ENCODE results near the gene MBD4. TPM values are rescaled to one million over a fixed set of nuclear protein-coding genes. Genes with fewer than 3 reads are reported as not detected.
"Not testable (repeated sequence)": the region's sequence is repeated elsewhere in the genome, so short reads cannot be mapped to it uniquely, and the experiment has no call there.

Gene MBD4
- total RNA-seq, 3 donors from 2014 or later = 40.4 to 47.0 (median 45.3) TPM

GRCh38 chr3:129417326-129417725 lies 22.4 kb downstream of the MBD4 start:
- H3K27me3 Mint-ChIP-seq (ENCODE audit: low read depth) = no peaks in the 10 kb centered on the region
- H3K4me1 Mint-ChIP-seq (ENCODE audit: low read depth) = no peaks in the 10 kb centered on the region
- DNase-seq (no peak), ATAC-seq (no peak)
- H3K9me3 Mint-ChIP-seq = no peaks in the 10 kb centered on the region
- no peaks in the 10 kb centered on the region for H3K36me3 Mint-ChIP-seq (ENCODE audit: insufficient read depth)
- no peak overlapping the region for H3K4me3 Mint-ChIP-seq

- H3K4me1 Mint-ChIP-seq (ENCODE audit: low read depth) = no peaks in the 10 kb centered on the region
- H3K9me3 Mint-ChIP-seq = no peaks in the 10 kb centered on the region
- no peak for ATAC-seq
- no peak overlapping the region for H3K4me3 Mint-ChIP-seq
- H3K27me3 Mint-ChIP-seq (ENCODE audit: low read depth) = no peaks in the 10 kb centered on the region
- H3K36me3 Mint-ChIP-seq (ENCODE audit: insufficient read depth) = no peaks in the 10 kb centered on the region
- no peak for DNase-seq
Measured at GRCh38 chr3:129416415-129416814, 23.3 kb downstream of the MBD4 start.

- no peak overlapping the region for H3K4me3 Mint-ChIP-seq
- no peaks in the 10 kb centered on the region for H3K9me3 Mint-ChIP-seq
- no peaks in the 10 kb centered on the region for H3K36me3 Mint-ChIP-seq (ENCODE audit: insufficient read depth)
- H3K4me1 Mint-ChIP-seq (ENCODE audit: low read depth) = no peaks in the 10 kb centered on the region
- no peaks in the 10 kb centered on the region for H3K27me3 Mint-ChIP-seq (ENCODE audit: low read depth)
- DNase-seq = no peak
- no peak for ATAC-seq
Measured at GRCh38 chr3:129415830-129416229, 23.9 kb downstream of the MBD4 start.

DNA sequence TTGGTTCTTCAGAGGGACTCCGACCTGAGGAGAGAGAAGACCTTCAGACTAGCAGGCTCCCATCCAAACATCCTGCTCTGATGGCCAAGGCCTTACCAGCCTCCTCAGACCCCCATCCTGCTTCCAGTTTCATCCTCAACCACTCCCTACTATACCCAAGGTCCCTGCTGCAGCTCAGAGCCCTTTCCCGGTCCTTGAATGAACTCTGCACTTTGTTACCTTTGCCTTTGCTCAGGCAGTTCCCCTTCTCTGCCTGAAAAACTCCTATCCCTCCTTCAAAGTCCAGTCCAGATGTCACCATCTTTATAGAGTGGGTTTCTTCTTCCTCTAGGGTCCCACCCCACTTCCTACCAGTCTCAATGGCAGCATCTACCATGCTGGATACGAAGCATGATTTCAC lies 24.4 kb downstream of the MBD4 start:
- Mint-ChIP-seq H3K27me3 (ENCODE audit: low read depth) (no peaks in the 10 kb centered on the region), H3K9me3 (no peaks in the 10 kb centered on the region), H3K4me1 (ENCODE audit: low read depth) (no peaks in the 10 kb centered on the region), H3K36me3 (ENCODE audit: insufficient read depth) (no peaks in the 10 kb centered on the region), H3K4me3 (no peak overlapping the region)
- DNase-seq = no peak
- no peak for ATAC-seq

DNA sequence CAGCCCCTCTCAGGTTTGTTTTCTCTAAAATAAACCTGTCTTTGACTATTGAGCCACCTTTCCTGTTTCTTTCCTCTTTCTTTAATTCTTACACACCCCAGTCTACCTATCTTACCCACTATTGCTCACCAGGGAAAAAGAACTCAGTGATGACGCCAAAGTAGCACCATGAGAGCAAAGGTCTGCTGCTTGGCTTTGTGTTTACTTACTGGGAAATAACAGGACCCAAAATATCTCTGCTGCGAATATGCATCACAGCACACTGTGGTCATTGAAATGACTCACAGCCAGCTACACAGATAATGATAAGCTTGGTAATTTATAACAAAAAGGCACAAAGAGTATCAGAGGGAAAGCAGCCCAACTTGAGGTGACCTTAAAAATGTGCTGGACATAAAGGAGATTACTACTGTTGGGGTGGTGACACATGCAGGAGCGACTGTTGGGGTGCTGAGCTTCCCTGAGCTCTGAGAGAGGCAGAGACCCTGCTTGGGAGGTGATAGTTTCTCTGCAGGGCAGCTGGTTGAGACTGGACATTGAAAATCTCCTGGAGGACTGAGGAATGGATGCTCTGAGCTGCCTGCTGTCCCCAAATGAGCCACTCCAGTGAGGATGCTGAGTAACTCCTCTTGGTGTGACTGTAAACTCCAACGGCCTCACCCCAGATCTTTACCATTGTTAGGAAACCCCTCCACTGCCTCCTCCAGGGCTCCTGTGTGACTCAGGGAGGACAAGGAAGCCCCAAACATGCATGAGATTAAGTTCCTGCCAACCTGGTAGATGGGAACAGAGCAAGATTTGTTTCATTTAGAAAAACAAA lies 25.9 kb downstream of the MBD4 start:
- Mint-ChIP-seq H3K4me1 (ENCODE audit: low read depth) (no peaks in the 10 kb centered on the region), H3K36me3 (ENCODE audit: insufficient read depth) (no peaks in the 10 kb centered on the region), H3K4me3 (no peak overlapping the region), H3K9me3 (no peaks in the 10 kb centered on the region), H3K27me3 (ENCODE audit: low read depth) (no peaks in the 10 kb centered on the region)
- ATAC-seq (no peak), DNase-seq (no peak)

DNA sequence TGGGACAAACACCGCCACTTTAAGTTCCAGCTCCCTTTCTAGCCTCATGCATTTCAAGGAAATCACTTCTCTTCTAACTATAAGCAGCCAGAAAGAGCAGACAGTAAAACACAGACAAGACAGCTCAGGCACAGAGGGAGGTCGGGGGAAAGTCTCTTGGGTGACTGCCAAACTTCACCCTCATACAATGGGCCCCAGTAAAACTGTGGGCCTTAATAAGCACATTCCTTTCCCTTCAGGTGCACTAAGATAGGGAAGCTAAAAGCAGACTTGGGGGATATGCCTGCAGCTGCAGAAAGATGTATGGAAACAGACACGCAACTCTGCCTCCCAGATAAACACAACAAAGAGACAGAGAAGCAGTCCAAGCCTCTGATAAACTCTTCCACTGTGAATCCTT lies 26.5 kb downstream of the MBD4 start:
- ATAC-seq; H3K27me3 Mint-ChIP-seq (ENCODE audit: low read depth); H3K9me3 Mint-ChIP-seq; DNase-seq; H3K36me3 Mint-ChIP-seq (ENCODE audit: insufficient read depth); H3K4me1 Mint-ChIP-seq (ENCODE audit: low read depth); H3K4me3 Mint-ChIP-seq: not testable (repeated sequence)

DNA sequence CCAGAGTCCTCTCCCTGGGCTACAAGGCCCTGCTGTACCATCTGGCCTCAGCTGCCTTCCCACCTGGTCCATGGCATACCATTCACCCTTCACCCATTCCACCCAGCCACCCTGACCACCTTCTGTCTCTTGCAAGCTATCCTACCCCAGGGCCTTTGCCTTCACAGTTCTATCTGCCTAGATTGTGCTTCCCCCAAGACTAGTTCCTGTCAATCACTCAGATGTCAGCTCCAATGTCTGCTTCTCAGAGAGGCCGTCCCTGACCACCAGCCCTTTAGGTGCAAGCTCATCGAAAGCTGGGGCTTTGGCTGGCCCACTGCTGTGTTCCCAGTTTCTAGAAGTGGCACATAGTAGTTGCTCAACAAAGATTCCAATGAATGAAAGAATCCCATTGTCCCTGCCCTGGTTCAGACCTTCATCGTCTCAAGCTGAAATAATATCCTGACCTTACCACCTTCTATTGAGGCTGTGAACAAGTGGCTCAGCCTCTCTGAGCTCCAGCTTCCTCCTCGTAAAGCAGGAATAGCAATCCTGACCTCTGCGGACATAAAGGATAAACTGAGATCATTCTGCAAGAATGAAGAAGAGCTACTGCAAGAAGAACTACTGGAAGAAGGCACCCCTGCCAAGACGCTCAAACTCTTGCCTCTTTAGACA lies 27.1 kb downstream of the MBD4 start:
- Mint-ChIP-seq H3K27me3 (ENCODE audit: low read depth) (no peaks in the 10 kb centered on the region), H3K9me3 (no peaks in the 10 kb centered on the region), H3K36me3 (ENCODE audit: insufficient read depth) (no peaks in the 10 kb centered on the region), H3K4me1 (ENCODE audit: low read depth) (no peaks in the 10 kb centered on the region), H3K4me3 (no peak overlapping the region)
- DNase-seq (no peak), ATAC-seq (no peak)

DNA sequence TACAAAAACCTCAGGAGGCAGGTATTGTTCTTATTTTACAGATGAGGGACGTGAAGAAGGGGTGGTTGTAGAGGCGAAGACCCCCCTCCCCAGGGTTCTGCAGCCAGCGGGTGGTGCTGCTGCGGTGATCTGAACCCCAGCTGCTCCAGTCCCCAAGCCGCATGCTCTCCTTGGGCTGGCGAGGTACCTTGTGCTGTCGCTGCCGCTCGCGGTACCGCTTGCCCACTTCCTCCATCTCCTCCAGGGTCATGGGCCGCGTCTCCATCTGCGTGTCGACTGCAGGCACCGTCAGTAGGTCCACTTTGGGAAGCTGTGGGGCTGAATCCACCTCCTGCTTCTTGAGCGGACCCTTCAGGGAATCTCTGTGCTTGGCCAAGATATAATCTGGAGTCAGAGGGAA lies 28.8 kb downstream of the MBD4 start:
- Mint-ChIP-seq H3K4me1 (ENCODE audit: low read depth) (no peaks in the 10 kb centered on the region), H3K27me3 (ENCODE audit: low read depth) (no peaks in the 10 kb centered on the region), H3K9me3 (no peaks in the 10 kb centered on the region), H3K4me3 (no peak overlapping the region), H3K36me3 (ENCODE audit: insufficient read depth) (no peaks in the 10 kb centered on the region)
- no peak for ATAC-seq
- DNase-seq = no peak

GRCh38 chr3:129409541-129409940 lies 30.2 kb downstream of the MBD4 start:
- H3K4me1 Mint-ChIP-seq (ENCODE audit: low read depth) = no peaks in the 10 kb centered on the region
- ATAC-seq (no peak), DNase-seq (no peak)
- no peaks in the 10 kb centered on the region for H3K27me3 Mint-ChIP-seq (ENCODE audit: low read depth)
- no peak overlapping the region for H3K4me3 Mint-ChIP-seq
- H3K9me3 Mint-ChIP-seq = no peaks in the 10 kb centered on the region
- no peaks in the 10 kb centered on the region for H3K36me3 Mint-ChIP-seq (ENCODE audit: insufficient read depth)

- Mint-ChIP-seq H3K4me3 (no peak overlapping the region), H3K36me3 (ENCODE audit: insufficient read depth) (no peaks in the 10 kb centered on the region), H3K9me3 (no peaks in the 10 kb centered on the region), H3K4me1 (ENCODE audit: low read depth) (no peaks in the 10 kb centered on the region), H3K27me3 (ENCODE audit: low read depth) (no peaks in the 10 kb centered on the region)
- ATAC-seq (no peak), DNase-seq (no peak)
Measured at GRCh38 chr3:129404610-129405009, 35.1 kb downstream of the MBD4 start.

GRCh38 chr3:129404130-129404529 lies 35.6 kb downstream of the MBD4 start:
- Mint-ChIP-seq H3K4me1 (ENCODE audit: low read depth) (peaks cover 2% of the 10 kb centered on the region), H3K36me3 (ENCODE audit: insufficient read depth) (no peaks in the 10 kb centered on the region), H3K27me3 (ENCODE audit: low read depth) (no peaks in the 10 kb centered on the region), H3K4me3 (no peak overlapping the region), H3K9me3 (no peaks in the 10 kb centered on the region)
- DNase-seq (no peak), ATAC-seq (no peak)

GRCh38 chr3:129403450-129403849 lies 36.3 kb downstream of the MBD4 start:
- ATAC-seq (no peak), DNase-seq (no peak)
- Mint-ChIP-seq H3K4me1 (ENCODE audit: low read depth) (peaks cover 5% of the 10 kb centered on the region), H3K27me3 (ENCODE audit: low read depth) (no peaks in the 10 kb centered on the region), H3K36me3 (ENCODE audit: insufficient read depth) (peaks cover 2% of the 10 kb centered on the region), H3K4me3 (no peak overlapping the region), H3K9me3 (no peaks in the 10 kb centered on the region)

DNA sequence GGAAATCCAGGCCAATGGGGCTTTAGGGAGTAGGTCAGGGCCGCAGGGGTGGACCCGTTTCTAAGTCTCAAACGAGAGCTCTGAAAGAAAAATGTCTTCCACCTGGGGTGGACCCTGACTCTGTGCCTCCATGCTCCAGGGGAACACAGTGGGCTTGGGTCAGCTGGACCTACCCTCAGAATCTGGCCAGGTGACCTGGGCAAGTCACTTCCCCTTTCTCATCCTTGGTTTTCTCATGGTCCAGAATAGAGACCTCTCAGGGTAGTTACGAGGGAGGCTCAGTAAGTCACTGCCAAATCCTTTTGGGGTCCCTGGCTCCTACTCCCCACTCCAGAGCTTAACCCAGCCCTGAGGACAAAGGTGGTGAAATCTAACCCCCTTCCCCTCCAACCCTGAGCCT lies 37.1 kb downstream of the MBD4 start:
- peaks cover 13% of the 10 kb centered on the region for H3K4me1 Mint-ChIP-seq (ENCODE audit: low read depth)
- H3K9me3 Mint-ChIP-seq = no peaks in the 10 kb centered on the region
- DNase-seq (no peak), ATAC-seq (no peak)
- H3K36me3 Mint-ChIP-seq (ENCODE audit: insufficient read depth) = peaks cover 3% of the 10 kb centered on the region
- no peak overlapping the region for H3K4me3 Mint-ChIP-seq
- H3K27me3 Mint-ChIP-seq (ENCODE audit: low read depth) = no peaks in the 10 kb centered on the region

DNA sequence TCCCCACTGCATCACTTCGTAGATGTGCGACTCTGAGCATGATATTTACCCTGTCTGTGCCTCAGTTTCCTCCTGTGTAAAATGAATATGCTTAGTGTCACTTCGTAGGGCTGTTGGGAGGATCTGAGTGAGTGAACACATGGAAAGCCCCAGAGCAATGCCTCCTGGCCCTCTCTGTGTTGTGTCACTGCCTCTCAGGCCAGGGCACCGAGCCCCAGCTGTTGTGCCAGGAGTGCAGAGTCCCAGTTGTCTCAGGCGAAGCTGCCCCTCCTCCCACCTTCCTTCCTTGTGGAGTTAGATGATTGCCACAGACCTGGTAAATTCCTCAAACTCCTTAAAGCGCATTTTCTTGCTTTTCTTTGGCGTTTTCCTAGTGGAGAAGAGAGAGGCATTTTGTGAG lies 37.5 kb downstream of the MBD4 start:
- DNase-seq = no peak

DNA sequence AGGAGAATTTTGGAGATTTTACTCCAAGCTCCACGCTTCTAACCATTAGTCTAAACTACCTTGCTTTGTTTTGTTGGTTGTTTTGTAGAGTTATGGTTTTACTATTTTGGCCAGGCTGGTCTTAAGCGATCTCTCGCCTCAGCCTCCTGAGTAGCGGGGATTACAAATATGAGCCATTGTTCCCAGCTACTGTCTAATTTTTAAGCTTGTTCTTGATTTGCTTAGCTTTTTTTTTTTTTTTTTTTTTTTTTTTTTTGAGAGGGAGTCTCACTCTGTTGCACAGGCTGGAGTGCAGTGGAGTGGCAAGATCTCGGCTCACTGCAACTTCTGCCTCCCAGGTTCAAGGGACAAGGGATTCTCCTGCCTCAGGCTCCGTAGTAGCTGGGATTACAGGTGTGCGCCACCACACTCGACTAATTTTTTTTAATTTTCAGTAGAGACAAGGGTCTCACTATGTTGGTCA lies 39.8 kb downstream of the MBD4 start:
- ATAC-seq = peak; percentile 7 to 22
- H3K4me3 Mint-ChIP-seq = peak overlapping the region; percentile 97
- H3K36me3 Mint-ChIP-seq (ENCODE audit: insufficient read depth) = peaks cover 13% of the 10 kb centered on the region
- peaks cover 26% of the 10 kb centered on the region for H3K4me1 Mint-ChIP-seq (ENCODE audit: low read depth)
- no peaks in the 10 kb centered on the region for H3K27me3 Mint-ChIP-seq (ENCODE audit: low read depth)
- no peaks in the 10 kb centered on the region for H3K9me3 Mint-ChIP-seq
- no peak for DNase-seq

More for the DNA sequence above, 37.5 kb downstream of the MBD4 start:
- H3K9me3 Mint-ChIP-seq = no peaks in the 10 kb centered on the region
- H3K4me3 Mint-ChIP-seq = no peak overlapping the region
- peaks cover 4% of the 10 kb centered on the region for H3K36me3 Mint-ChIP-seq (ENCODE audit: insufficient read depth)
- no peaks in the 10 kb centered on the region for H3K27me3 Mint-ChIP-seq (ENCODE audit: low read depth)
- ATAC-seq = no peak
- peaks cover 17% of the 10 kb centered on the region for H3K4me1 Mint-ChIP-seq (ENCODE audit: low read depth)

Data from activated T-cell treated with anti-CD3 and anti-CD28 coated beads, Interleukin-2, amount 50 U/mL, for 4 hours (primary cell).